ENCODE results near the gene ATE1.

Gene ATE1

DNA sequence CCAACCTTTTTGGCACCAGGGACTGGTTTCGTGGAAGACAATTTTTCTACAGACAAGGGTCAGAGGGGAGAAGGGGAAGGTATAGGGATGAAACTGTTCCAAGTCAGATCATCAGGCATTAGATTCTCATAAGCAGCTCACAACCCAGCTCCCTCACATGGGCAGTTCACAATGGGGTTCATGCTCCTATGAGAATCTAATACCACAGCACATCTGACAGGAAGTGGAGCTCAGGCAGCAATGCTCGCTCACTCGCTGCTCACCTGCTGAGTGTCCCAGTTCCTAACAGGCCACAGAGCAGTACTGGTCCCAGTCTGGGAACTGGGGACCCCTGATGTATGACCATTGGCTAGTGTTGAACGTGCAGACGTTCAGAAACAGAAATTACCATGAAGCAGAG, 63.7 kb downstream of the ATE1 start (continued):
- TF ChIP-seq, protein P1, sequence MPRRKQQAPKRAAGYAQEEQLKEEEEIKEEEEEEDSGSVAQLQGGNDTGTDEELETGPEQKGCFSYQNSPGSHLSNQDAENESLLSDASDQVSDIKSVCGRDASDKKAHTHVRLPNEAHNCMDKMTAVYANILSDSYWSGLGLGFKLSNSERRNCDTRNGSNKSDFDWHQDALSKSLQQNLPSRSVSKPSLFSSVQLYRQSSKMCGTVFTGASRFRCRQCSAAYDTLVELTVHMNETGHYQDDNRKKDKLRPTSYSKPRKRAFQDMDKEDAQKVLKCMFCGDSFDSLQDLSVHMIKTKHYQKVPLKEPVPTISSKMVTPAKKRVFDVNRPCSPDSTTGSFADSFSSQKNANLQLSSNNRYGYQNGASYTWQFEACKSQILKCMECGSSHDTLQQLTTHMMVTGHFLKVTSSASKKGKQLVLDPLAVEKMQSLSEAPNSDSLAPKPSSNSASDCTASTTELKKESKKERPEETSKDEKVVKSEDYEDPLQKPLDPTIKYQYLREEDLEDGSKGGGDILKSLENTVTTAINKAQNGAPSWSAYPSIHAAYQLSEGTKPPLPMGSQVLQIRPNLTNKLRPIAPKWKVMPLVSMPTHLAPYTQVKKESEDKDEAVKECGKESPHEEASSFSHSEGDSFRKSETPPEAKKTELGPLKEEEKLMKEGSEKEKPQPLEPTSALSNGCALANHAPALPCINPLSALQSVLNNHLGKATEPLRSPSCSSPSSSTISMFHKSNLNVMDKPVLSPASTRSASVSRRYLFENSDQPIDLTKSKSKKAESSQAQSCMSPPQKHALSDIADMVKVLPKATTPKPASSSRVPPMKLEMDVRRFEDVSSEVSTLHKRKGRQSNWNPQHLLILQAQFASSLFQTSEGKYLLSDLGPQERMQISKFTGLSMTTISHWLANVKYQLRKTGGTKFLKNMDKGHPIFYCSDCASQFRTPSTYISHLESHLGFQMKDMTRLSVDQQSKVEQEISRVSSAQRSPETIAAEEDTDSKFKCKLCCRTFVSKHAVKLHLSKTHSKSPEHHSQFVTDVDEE (CRISPR knock-in tag; IDR thresholded peaks at IDR 0.05): no peak
- TF ChIP-seq ARNTL (CRISPR knock-in tag; IDR thresholded peaks at IDR 0.05; ENCODE audit: borderline replicate concordance, low read depth) (no peak), POU6F1 (CRISPR knock-in tag; IDR thresholded peaks at IDR 0.05; ENCODE audit: borderline replicate concordance, low read depth) (no peak), PPARA (CRISPR knock-in tag; IDR thresholded peaks at IDR 0.05; ENCODE audit: borderline replicate concordance) (no peak), ZNF70 (CRISPR knock-in tag; IDR thresholded peaks at IDR 0.05) (no peak), SNAI2 (CRISPR knock-in tag; IDR thresholded peaks at IDR 0.05) (no peak), CSDC2 (CRISPR knock-in tag; IDR thresholded peaks at IDR 0.05) (no peak)

- ATAC-seq: no peak
- TF ChIP-seq SNAI2 (CRISPR knock-in tag; IDR thresholded peaks at IDR 0.05) (no peak), OSR1 (CRISPR knock-in tag; IDR thresholded peaks at IDR 0.05) (no peak), ZNF70 (CRISPR knock-in tag; IDR thresholded peaks at IDR 0.05) (no peak), ZFP3 (CRISPR knock-in tag; IDR thresholded peaks at IDR 0.05) (no peak), CSDC2 (CRISPR knock-in tag; IDR thresholded peaks at IDR 0.05) (no peak), ISL1 (CRISPR knock-in tag; IDR thresholded peaks at IDR 0.05) (no peak), ESRRG (CRISPR knock-in tag; IDR thresholded peaks at IDR 0.05) (no peak)
- TF ChIP-seq, protein P1 (CRISPR knock-in tag; IDR thresholded peaks at IDR 0.05): no peak
Measured at GRCh38 chr10:121862649-121863048, 65.2 kb downstream of the ATE1 start.

DNA sequence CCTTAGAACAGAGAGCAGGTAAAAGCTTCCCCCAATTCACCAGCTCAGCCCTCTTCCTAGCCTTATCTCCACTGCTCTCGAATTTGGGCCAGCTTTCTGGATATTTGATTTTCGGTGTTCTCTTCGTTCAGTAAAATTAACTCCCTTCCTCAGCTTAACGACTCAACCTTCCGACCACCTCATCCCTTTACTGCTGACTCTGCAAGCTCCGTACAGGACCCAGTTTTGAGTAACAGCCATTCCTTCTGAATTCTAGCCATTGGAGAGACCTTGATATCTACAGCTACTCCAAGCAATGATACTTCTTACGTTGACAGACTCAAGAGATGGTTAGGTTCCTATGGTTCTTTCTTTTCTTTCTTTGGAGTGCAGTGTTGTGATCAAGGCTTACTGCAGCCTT, 65.8 kb downstream of the ATE1 start:
- TF ChIP-seq ZNF565 (CRISPR knock-in tag; conservative IDR thresholded peaks at IDR 0.05; ENCODE audit: low read depth): no peak
- TF ChIP-seq ARNTL (CRISPR knock-in tag; IDR thresholded peaks at IDR 0.05; ENCODE audit: borderline replicate concordance, low read depth): no peak
- no peak for TF ChIP-seq OSR1 (CRISPR knock-in tag; IDR thresholded peaks at IDR 0.05)
- TF ChIP-seq RARB (CRISPR knock-in tag; IDR thresholded peaks at IDR 0.05): no peak
- no peak for TF ChIP-seq TCF4 (CRISPR knock-in tag; IDR thresholded peaks at IDR 0.05; ENCODE audit: borderline replicate concordance)
- no peak for TF ChIP-seq CSRNP3 (CRISPR knock-in tag; IDR thresholded peaks at IDR 0.05)
- no peak for TF ChIP-seq ZNF70 (CRISPR knock-in tag; IDR thresholded peaks at IDR 0.05)
- TF ChIP-seq, protein P2, sequence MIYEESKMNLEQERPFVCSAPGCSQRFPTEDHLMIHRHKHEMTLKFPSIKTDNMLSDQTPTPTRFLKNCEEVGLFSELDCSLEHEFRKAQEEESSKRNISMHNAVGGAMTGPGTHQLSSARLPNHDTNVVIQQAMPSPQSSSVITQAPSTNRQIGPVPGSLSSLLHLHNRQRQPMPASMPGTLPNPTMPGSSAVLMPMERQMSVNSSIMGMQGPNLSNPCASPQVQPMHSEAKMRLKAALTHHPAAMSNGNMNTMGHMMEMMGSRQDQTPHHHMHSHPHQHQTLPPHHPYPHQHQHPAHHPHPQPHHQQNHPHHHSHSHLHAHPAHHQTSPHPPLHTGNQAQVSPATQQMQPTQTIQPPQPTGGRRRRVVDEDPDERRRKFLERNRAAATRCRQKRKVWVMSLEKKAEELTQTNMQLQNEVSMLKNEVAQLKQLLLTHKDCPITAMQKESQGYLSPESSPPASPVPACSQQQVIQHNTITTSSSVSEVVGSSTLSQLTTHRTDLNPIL (CRISPR knock-in tag; IDR thresholded peaks at IDR 0.05; ENCODE audit: low read depth): no peak
- TF ChIP-seq SNAI2 (CRISPR knock-in tag; IDR thresholded peaks at IDR 0.05): no peak
- TF ChIP-seq ZNF8 (CRISPR knock-in tag; IDR thresholded peaks at IDR 0.05): no peak
- TF ChIP-seq ISL1 (CRISPR knock-in tag; IDR thresholded peaks at IDR 0.05): no peak
- no peak for ATAC-seq

- no peak for ATAC-seq
- TF ChIP-seq TCF4 (CRISPR knock-in tag; IDR thresholded peaks at IDR 0.05; ENCODE audit: borderline replicate concordance) (no peak), TOX (CRISPR knock-in tag; IDR thresholded peaks at IDR 0.05; ENCODE audit: borderline replicate concordance) (no peak), CSDC2 (CRISPR knock-in tag; IDR thresholded peaks at IDR 0.05) (no peak), OSR1 (CRISPR knock-in tag; IDR thresholded peaks at IDR 0.05) (no peak), ZNF8 (CRISPR knock-in tag; IDR thresholded peaks at IDR 0.05) (no peak), ZFP30 (CRISPR knock-in tag; IDR thresholded peaks at IDR 0.05) (no peak), ZFP3 (CRISPR knock-in tag; IDR thresholded peaks at IDR 0.05) (no peak), ZNF565 (CRISPR knock-in tag; conservative IDR thresholded peaks at IDR 0.05; ENCODE audit: low read depth) (no peak), ESRRG (CRISPR knock-in tag; IDR thresholded peaks at IDR 0.05) (no peak), PPARA (CRISPR knock-in tag; IDR thresholded peaks at IDR 0.05; ENCODE audit: borderline replicate concordance) (no peak), BACH2 (CRISPR knock-in tag; IDR thresholded peaks at IDR 0.05; ENCODE audit: borderline replicate concordance) (no peak), RARB (CRISPR knock-in tag; IDR thresholded peaks at IDR 0.05) (no peak)
- TF ChIP-seq, protein P1 (CRISPR knock-in tag; IDR thresholded peaks at IDR 0.05): no peak
Measured at GRCh38 chr10:121860810-121861209, 67.0 kb downstream of the ATE1 start.

Measured in SK-N-SH treated with all-trans-retinoic acid at 6 μM for 48 hours (cell line).